Measurements from ENCODE around the gene PFN3. TPM values are rescaled to one million over a fixed set of nuclear protein-coding genes. Genes with fewer than 3 reads are reported as not detected.

Gene PFN3
- total RNA-seq, 3 donors from 2014 or later (not counting 1 experiment from before 2014, with no cell fraction given), result not detected

DNA sequence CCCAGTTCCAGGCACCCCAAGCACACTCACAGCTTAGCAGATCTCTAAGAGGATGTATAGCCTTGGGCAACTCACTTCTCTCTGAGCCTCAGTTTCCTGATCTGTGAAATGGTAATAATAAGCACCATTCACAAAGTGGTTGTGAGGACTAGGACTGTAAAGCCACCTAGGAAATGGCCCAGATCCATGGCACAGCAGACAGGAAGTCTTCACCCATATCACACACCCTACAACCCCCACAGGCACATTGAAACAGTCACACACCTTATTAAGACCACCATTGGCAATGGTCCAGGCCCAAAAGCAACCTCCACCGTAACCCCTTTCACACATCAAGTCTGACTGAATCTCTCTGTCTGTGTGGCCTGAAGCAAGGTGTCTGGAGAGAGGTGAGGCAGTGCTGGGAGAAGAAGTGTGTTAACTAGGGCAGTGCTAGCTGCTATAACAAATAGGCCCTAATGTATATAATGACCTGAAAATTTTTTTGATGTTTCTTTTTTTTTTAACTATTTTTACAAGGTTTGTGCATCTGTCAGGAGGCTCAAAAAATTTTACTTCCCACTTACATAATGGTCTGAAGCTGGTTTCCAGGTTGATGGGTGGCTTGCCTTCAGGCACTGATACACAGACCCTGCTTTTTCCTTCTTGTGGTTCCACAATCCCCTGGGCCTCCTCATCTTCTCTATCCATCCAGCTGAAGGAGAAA, 45.1 kb downstream of the PFN3 start:
- intact Hi-C loops (cut with micrococcal nuclease), result loop anchor here (5.0 kb wide), 2 partner anchors 37 to 43 kb away; partner anchors contain the start of gene MXD3
- no peaks in the 10 kb centered on the region for H3K9me3 ChIP-seq (ENCODE audit: control insufficient read depth, insufficient read depth, low read length)
- DNase-seq (no peak), ATAC-seq (no peak)
- Mint-ChIP-seq H3K4me1 (peaks cover 67 to 73% of the 10 kb centered on the region in 2 donors), H3K27me3 (ENCODE audit: low read depth in 2 of 2) (no peaks in the 10 kb centered on the region), H3K9me3 (no peaks in the 10 kb centered on the region), H3K4me3 (no peak overlapping the region), H3K27ac (peak overlapping the region; percentile 23 to 88), H3K36me3 (no peaks in the 10 kb centered on the region)
- H3K27ac ChIP-seq (ENCODE audit: low read length), result no peak overlapping the region
- no peaks in the 10 kb centered on the region for H3K27me3 ChIP-seq (ENCODE audit: control insufficient read depth, insufficient read depth, low read length)
- peaks cover 4% of the 10 kb centered on the region for H3K36me3 ChIP-seq (ENCODE audit: control insufficient read depth, insufficient read depth, low read length)
- H3K4me3 ChIP-seq (ENCODE audit: low read length), result no peak overlapping the region
- TF ChIP-seq, protein P1, sequence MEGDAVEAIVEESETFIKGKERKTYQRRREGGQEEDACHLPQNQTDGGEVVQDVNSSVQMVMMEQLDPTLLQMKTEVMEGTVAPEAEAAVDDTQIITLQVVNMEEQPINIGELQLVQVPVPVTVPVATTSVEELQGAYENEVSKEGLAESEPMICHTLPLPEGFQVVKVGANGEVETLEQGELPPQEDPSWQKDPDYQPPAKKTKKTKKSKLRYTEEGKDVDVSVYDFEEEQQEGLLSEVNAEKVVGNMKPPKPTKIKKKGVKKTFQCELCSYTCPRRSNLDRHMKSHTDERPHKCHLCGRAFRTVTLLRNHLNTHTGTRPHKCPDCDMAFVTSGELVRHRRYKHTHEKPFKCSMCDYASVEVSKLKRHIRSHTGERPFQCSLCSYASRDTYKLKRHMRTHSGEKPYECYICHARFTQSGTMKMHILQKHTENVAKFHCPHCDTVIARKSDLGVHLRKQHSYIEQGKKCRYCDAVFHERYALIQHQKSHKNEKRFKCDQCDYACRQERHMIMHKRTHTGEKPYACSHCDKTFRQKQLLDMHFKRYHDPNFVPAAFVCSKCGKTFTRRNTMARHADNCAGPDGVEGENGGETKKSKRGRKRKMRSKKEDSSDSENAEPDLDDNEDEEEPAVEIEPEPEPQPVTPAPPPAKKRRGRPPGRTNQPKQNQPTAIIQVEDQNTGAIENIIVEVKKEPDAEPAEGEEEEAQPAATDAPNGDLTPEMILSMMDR (IDR thresholded peaks at IDR 0.05), result no peak
- no CpG with 5 or more reads among the region's 1 CpG for WGBS (ENCODE audit: insufficient coverage)
- H3K4me1 ChIP-seq (ENCODE audit: control insufficient read depth, insufficient read depth, low read length), result peaks cover 66% of the 10 kb centered on the region

DNA sequence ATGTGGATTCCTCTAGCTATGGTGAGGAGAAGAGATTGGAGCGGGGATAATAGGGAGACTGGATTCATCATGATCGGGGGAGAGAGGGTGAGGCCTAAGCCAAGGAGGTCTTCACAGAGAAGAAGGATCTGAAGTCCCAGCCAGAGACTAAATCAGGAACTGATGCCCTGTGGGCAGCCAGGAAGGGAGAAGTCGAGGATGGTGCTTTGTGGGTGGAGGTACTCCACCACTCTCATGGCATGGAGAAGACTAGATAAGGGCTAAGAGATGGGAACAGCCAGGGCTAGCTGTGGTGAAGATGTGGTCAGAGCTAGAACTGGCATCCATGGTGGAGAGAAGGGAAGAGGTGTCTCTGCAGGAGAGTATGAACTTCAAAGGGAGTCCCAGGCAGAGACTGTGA, 45.8 kb downstream of the PFN3 start:
- ATAC-seq, result no peak
- Histone ChIP-seq H3K27me3 (ENCODE audit: control insufficient read depth, insufficient read depth, low read length) (no peaks in the 10 kb centered on the region), H3K36me3 (ENCODE audit: control insufficient read depth, insufficient read depth, low read length) (peaks cover 4% of the 10 kb centered on the region), H3K4me1 (ENCODE audit: control insufficient read depth, insufficient read depth, low read length) (peaks cover 66% of the 10 kb centered on the region), H3K4me3 (ENCODE audit: low read length) (no peak overlapping the region), H3K9me3 (ENCODE audit: control insufficient read depth, insufficient read depth, low read length) (no peaks in the 10 kb centered on the region), H3K27ac (ENCODE audit: low read length) (no peak overlapping the region)
- Mint-ChIP-seq H3K4me3 (no peak overlapping the region), H3K36me3 (no peaks in the 10 kb centered on the region), H3K4me1 (peaks cover 68 to 73% of the 10 kb centered on the region in 2 donors), H3K27me3 (ENCODE audit: low read depth in 2 of 2) (no peaks in the 10 kb centered on the region), H3K27ac (peak overlapping the region; percentile 7 to 23), H3K9me3 (no peaks in the 10 kb centered on the region)
- intact Hi-C loops (cut with micrococcal nuclease), result loop anchor here (5.0 kb wide), 2 partner anchors 38 to 42 kb away; partner anchors contain the start of gene MXD3
- WGBS (ENCODE audit: insufficient coverage), result 88% methylated on average over 3 of the region's 3 CpGs
- TF ChIP-seq, protein P1 (IDR thresholded peaks at IDR 0.05), result no peak
- DNase-seq, result no peak

DNA sequence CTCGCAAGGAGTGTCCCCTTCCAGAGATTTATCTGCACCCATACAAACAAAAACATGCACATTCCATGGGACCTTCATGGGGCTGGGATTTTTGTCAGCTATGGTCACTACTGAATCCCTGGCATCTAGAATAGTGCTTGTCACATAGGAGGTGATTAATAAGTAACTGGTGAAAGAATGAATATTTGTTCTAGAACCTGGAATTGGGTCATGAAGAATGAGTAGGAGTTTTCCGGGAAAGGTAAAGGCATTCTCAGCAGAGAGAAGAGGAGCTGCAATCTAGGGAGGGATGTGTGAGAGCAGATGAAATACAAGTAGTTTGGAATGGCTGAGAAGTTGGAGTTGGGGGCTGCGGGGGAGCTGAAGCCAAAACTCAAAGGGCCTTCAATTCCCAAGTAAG, 46.2 kb downstream of the PFN3 start:
- H3K27me3 Mint-ChIP-seq (ENCODE audit: low read depth in 2 of 2), result no peaks in the 10 kb centered on the region
- peak overlapping the region; percentile 7 to 23 for H3K27ac Mint-ChIP-seq
- no peak for DNase-seq
- peaks cover 68 to 73% of the 10 kb centered on the region in 2 donors for H3K4me1 Mint-ChIP-seq
- no peaks in the 10 kb centered on the region for H3K9me3 Mint-ChIP-seq
- intact Hi-C loops (cut with micrococcal nuclease), result no loop called here
- no peak overlapping the region for H3K27ac ChIP-seq (ENCODE audit: low read length)
- H3K27me3 ChIP-seq (ENCODE audit: control insufficient read depth, insufficient read depth, low read length), result no peaks in the 10 kb centered on the region
- peaks cover 62% of the 10 kb centered on the region for H3K4me1 ChIP-seq (ENCODE audit: control insufficient read depth, insufficient read depth, low read length)
- 97% methylated on average over 2 of the region's 3 CpGs for WGBS (ENCODE audit: insufficient coverage)
- H3K36me3 Mint-ChIP-seq, result no peaks in the 10 kb centered on the region
- no peak overlapping the region for H3K4me3 Mint-ChIP-seq
- H3K36me3 ChIP-seq (ENCODE audit: control insufficient read depth, insufficient read depth, low read length), result peaks cover 4% of the 10 kb centered on the region
- no peaks in the 10 kb centered on the region for H3K9me3 ChIP-seq (ENCODE audit: control insufficient read depth, insufficient read depth, low read length)
- TF ChIP-seq, protein P1 (IDR thresholded peaks at IDR 0.05), result no peak
- ATAC-seq, result no peak
- H3K4me3 ChIP-seq (ENCODE audit: low read length), result no peak overlapping the region
